Measurements from ENCODE around the gene AKT3.

Gene AKT3

GRCh38 chr1:243754348-243754747 is 95.7 kb downstream of the AKT3 start:
- no peaks in the 10 kb centered on the region for H3K9me2 ChIP-seq (replicated peaks; ENCODE audit: control insufficient read depth, low read length)
- no peak overlapping the region for H3K4me2 ChIP-seq (ENCODE audit: low read length)
- no peak overlapping the region for H3K4me3 ChIP-seq (ENCODE audit: low read length)
- no peaks in the 10 kb centered on the region for H3K9me3 ChIP-seq (ENCODE audit: control insufficient read depth, insufficient read depth, low read length)
- no peaks in the 10 kb centered on the region for H3F3A ChIP-seq (ENCODE audit: control insufficient read depth, insufficient read depth)
- no peaks in the 10 kb centered on the region for H3K79me2 ChIP-seq (ENCODE audit: control insufficient read depth, low read length)
- H3K36me3 ChIP-seq (ENCODE audit: control insufficient read depth, low read length), result no peaks in the 10 kb centered on the region
- H3K4me1 ChIP-seq (ENCODE audit: control insufficient read depth, low read length), result no peaks in the 10 kb centered on the region
- H3K27me3 ChIP-seq (ENCODE audit: control insufficient read depth, low read length), result no peaks in the 10 kb centered on the region
- H3K27ac ChIP-seq (ENCODE audit: low read depth, low read length), result no peak overlapping the region
- TF ChIP-seq CTCF (IDR thresholded peaks at IDR 0.05; ENCODE audit: low read depth, low read length, poor library complexity, severe bottlenecking) (no peak), EZH2phosphoT487 (IDR thresholded peaks at IDR 0.05; ENCODE audit: borderline replicate concordance, low read length) (no peak)
- H4K20me1 ChIP-seq (ENCODE audit: control insufficient read depth, insufficient read depth, low read depth, low read length), result no peaks in the 10 kb centered on the region

DNA sequence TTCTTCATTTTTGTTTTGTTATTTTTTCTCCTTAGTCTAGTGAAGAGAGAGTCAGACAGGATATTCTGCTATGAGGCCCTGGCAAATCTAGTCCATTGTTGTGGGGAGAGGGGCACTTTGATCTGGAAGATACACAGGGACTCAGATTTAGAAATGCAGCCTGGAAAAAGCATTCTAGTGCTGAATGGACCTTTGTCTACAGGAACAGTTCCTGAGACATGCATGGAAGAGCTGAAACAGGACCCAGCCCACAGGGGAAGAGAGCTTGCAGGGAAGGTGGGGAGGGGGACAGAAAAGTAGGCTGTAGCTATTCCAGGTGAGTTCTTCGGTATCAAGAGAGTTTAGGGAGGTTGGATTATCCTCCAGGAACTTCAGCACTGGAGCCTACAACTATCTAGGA is 98.5 kb downstream of the AKT3 start:
- H3K79me2 ChIP-seq (ENCODE audit: control insufficient read depth, low read length), result no peaks in the 10 kb centered on the region
- H3K4me1 ChIP-seq (ENCODE audit: control insufficient read depth, low read length), result no peaks in the 10 kb centered on the region
- H3K27ac ChIP-seq (ENCODE audit: low read depth, low read length), result no peak overlapping the region
- no peaks in the 10 kb centered on the region for H3K36me3 ChIP-seq (ENCODE audit: control insufficient read depth, low read length)
- H4K20me1 ChIP-seq (ENCODE audit: control insufficient read depth, insufficient read depth, low read depth, low read length), result no peaks in the 10 kb centered on the region
- TF ChIP-seq CTCF (IDR thresholded peaks at IDR 0.05; ENCODE audit: low read depth, low read length, poor library complexity, severe bottlenecking), result no peak
- no peak for TF ChIP-seq EZH2phosphoT487 (IDR thresholded peaks at IDR 0.05; ENCODE audit: borderline replicate concordance, low read length)
- no peak overlapping the region for H3K4me3 ChIP-seq (ENCODE audit: low read length)
- H3K4me2 ChIP-seq (ENCODE audit: low read length), result no peak overlapping the region
- H3K9me3 ChIP-seq (ENCODE audit: control insufficient read depth, insufficient read depth, low read length), result no peaks in the 10 kb centered on the region
- H3K9me2 ChIP-seq (replicated peaks; ENCODE audit: control insufficient read depth, low read length), result no peaks in the 10 kb centered on the region
- no peaks in the 10 kb centered on the region for H3F3A ChIP-seq (ENCODE audit: control insufficient read depth, insufficient read depth)
- peaks cover 4% of the 10 kb centered on the region; the same call in 1 of the 2 replicates for H3K27me3 ChIP-seq (ENCODE audit: control insufficient read depth, low read length)

DNA sequence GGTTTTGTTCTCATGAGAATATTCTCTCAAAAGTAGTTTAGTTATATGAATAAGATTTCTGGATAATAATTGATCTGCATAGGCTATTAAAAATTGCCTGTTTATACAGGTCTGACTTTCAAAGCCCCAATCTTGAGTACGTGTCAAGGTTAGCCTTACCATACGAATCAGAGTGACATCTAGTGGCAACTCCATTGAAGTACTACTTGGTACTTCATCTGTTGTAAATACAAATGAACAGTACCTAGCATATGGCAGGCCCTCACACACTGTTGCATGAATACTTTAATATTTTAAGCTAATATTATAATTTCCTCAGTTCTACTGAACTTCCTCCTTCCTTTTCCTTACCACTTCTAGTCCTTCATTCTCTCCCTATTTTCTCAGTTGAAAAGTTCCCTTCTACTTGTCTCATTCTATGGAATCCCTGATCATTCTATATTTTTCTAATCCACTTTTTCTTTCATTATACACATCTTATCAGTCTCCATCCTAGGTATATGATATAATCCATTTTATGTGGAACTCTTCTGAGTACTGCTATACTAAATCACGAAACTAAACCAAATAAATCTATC is 101.2 kb downstream of the AKT3 start:
- H4K20me1 ChIP-seq (ENCODE audit: control insufficient read depth, insufficient read depth, low read depth, low read length), result no peaks in the 10 kb centered on the region
- no peak for TF ChIP-seq EZH2phosphoT487 (IDR thresholded peaks at IDR 0.05; ENCODE audit: borderline replicate concordance, low read length)
- peak; percentile 60 for TF ChIP-seq CTCF (IDR thresholded peaks at IDR 0.05; ENCODE audit: low read depth, low read length, poor library complexity, severe bottlenecking)
- H3K27ac ChIP-seq (ENCODE audit: low read depth, low read length), result no peak overlapping the region
- H3F3A ChIP-seq (ENCODE audit: control insufficient read depth, insufficient read depth), result no peaks in the 10 kb centered on the region
- no peaks in the 10 kb centered on the region for H3K9me3 ChIP-seq (ENCODE audit: control insufficient read depth, insufficient read depth, low read length)
- peaks cover 4% of the 10 kb centered on the region; the same call in 1 of the 2 replicates for H3K27me3 ChIP-seq (ENCODE audit: control insufficient read depth, low read length)
- H3K9me2 ChIP-seq (replicated peaks; ENCODE audit: control insufficient read depth, low read length), result no peaks in the 10 kb centered on the region
- no peaks in the 10 kb centered on the region for H3K4me1 ChIP-seq (ENCODE audit: control insufficient read depth, low read length)
- no peak overlapping the region for H3K4me3 ChIP-seq (ENCODE audit: low read length)
- H3K4me2 ChIP-seq (ENCODE audit: low read length), result no peak overlapping the region
- H3K36me3 ChIP-seq (ENCODE audit: control insufficient read depth, low read length), result no peaks in the 10 kb centered on the region
- H3K79me2 ChIP-seq (ENCODE audit: control insufficient read depth, low read length), result no peaks in the 10 kb centered on the region
